CD4-positive, alpha-beta memory T cell (primary cell): ENCODE measurements around the gene TXNL4A. TPM values are rescaled to one million over a fixed set of nuclear protein-coding genes. Genes with fewer than 3 reads are reported as not detected.
A peak's percentile ranks its signal among the peaks of the same experiment; 100 is the strongest.

Experiments used
- CTCF ChIA-PET: fragments of 350-600 bp; sonication (Branson Sonifier 250); formaldehyde crosslinking; loops from one replicate; lab custom pipeline; 2021; ENCODE audit warnings: inconsistent platforms; ENCODE audit not compliant: partially characterized antibody; lab: Charles Lee
- POLR2A ChIA-PET: fragments of 350-600 bp; sonication (Branson Sonifier 250); formaldehyde crosslinking; loops from one replicate; lab custom pipeline; 2021; ENCODE audit not compliant: partially characterized antibody; lab: Charles Lee
- DNase-seq, 5 donors: peaks; one replicate each; pipeline versions ENCODE4 v3.0.0 to v3.0.0-alpha.2; 2020 to 2022; ENCODE audit warnings: mixed read lengths in 1 of 5
- H3K27ac ChIP-seq: one replicate; pipeline ENCODE4 v1.7.0; 2013; ENCODE audit warnings: low read depth, low read length
- H3K27me3 ChIP-seq: 2 replicates; pipeline ENCODE4 v1.7.0; 2013; ENCODE audit warnings: mild to moderate bottlenecking, low read length, moderate library complexity; ENCODE audit not compliant: insufficient read depth
- H3K36me3 ChIP-seq: 2 replicates; pipeline ENCODE4 v1.7.0; 2013; ENCODE audit warnings: mild to moderate bottlenecking, low read length, moderate library complexity; ENCODE audit not compliant: insufficient read depth
- H3K4me1 ChIP-seq: 2 replicates; pipeline ENCODE4 v1.7.0; 2013; ENCODE audit warnings: mild to moderate bottlenecking, low read length, moderate library complexity; ENCODE audit not compliant: insufficient read depth
- H3K4me3 ChIP-seq, 2 donors: one replicate each; pipeline ENCODE4 v1.7.0; 2013; ENCODE audit warnings: low read length in 2 of 2, mild to moderate bottlenecking in 1 of 2
- H3K9me3 ChIP-seq, 2 donors: one replicate each; pipeline ENCODE4 v1.7.0; 2013; ENCODE audit warnings: low read length in 2 of 2, control low read depth in 1 of 2; ENCODE audit not compliant: control insufficient read depth in 1 of 2
- H3K27ac Mint-ChIP-seq, 7 donors: one replicate each; pipeline ENCODE4 v1.8.0; 2020 to 2021; ENCODE audit warnings: mixed read lengths in 7 of 7, mild to moderate bottlenecking in 6 of 7, inconsistent platforms in 3 of 7, moderate library complexity in 3 of 7
- H3K27me3 Mint-ChIP-seq, 2 donors: one replicate each; pipeline ENCODE4 v1.8.0; 2020 to 2021; ENCODE audit warnings: mixed read lengths in 2 of 2
- H3K36me3 Mint-ChIP-seq, 2 donors: one replicate each; pipeline ENCODE4 v1.8.0; 2020 to 2021; ENCODE audit warnings: mixed read lengths in 2 of 2, inconsistent platforms in 1 of 2, mild to moderate bottlenecking in 1 of 2
- H3K4me1 Mint-ChIP-seq, 4 donors: one replicate each; pipeline ENCODE4 v1.8.0; 2020 to 2021; ENCODE audit warnings: mixed read lengths in 4 of 4, mild to moderate bottlenecking in 1 of 4
- H3K4me3 Mint-ChIP-seq, 8 donors: one replicate each; pipeline ENCODE4 v1.8.0; 2020 to 2021; ENCODE audit warnings: mixed read lengths in 8 of 8, mild to moderate bottlenecking in 7 of 8, moderate library complexity in 6 of 8, inconsistent platforms in 3 of 8
- H3K9me3 Mint-ChIP-seq, 8 donors: one replicate each; pipeline ENCODE4 v1.8.0; 2020 to 2021; ENCODE audit warnings: mixed read lengths in 8 of 8, mild to moderate bottlenecking in 5 of 8, inconsistent platforms in 3 of 8, moderate library complexity in 1 of 8
- intact Hi-C: fragments of 100-400 bp; cut with micrococcal nuclease; formaldehyde crosslinking; loops from one replicate; pipeline ENCODE4 v1.15.1; 2023
- polyA plus RNA-seq, 2 donors: library from polyadenylated mRNA; unstranded; fragments of 300-500 nt; fragmentation: Illumina TruSeq; gene quantifications; one replicate each; pipeline ENCODE4 v1.2.3, GENCODE V29; 2021
- total RNA-seq, 2 experiments: library from RNA; stranded (reverse); gene quantifications; one replicate each; pipeline ENCODE4 v1.2.3, GENCODE V29; 2021

The TXNL4A gene
- total and polyA plus RNA-seq, 4 experiments from 2014 or later: 72.6 to 224 (median 145) TPM

DNA sequence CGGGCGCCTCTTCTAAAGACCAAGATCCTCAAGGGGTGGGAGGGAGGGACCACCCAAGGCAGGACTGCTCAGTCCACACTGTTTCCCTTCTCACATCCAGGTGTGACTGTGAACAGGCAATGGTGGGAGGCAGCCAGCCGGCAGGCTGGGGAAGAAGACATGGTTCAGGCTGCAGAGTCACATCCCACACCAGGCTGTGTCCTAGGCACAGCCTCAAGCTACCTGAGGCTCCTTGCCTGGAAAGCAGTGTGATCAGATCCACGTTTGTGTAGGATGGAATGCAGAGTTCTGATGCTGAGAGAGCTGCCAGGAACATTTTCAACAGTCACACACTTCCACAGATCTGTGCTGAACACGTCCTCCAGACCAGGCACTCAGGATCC is 53.3 kb downstream of the TXNL4A start:
- no peaks in the 10 kb centered on the region for H3K27me3 Mint-ChIP-seq
- CTCF ChIA-PET: no interaction called here
- no peak overlapping the region for H3K4me3 ChIP-seq
- no peak overlapping the region for H3K27ac ChIP-seq
- no peak overlapping the region for H3K27ac Mint-ChIP-seq
- peaks cover 0 to 9% of the 10 kb centered on the region in 2 donors for H3K9me3 ChIP-seq
- peaks cover 3 to 17% (median 11%) of the 10 kb centered on the region in 4 donors for H3K4me1 Mint-ChIP-seq
- peaks cover 84 to 88% of the 10 kb centered on the region in 2 donors for H3K36me3 Mint-ChIP-seq
- DNase-seq: no peak
- H3K4me1 ChIP-seq: no peaks in the 10 kb centered on the region
- H3K4me3 Mint-ChIP-seq: no peak overlapping the region
- H3K9me3 Mint-ChIP-seq: peaks cover 0 to 78% (median 52%) of the 10 kb centered on the region in 8 donors
- peaks cover 5% of the 10 kb centered on the region for H3K36me3 ChIP-seq
- no peaks in the 10 kb centered on the region for H3K27me3 ChIP-seq
- intact Hi-C loops: no loop called here
- POLR2A ChIA-PET: no interaction called here

DNA sequence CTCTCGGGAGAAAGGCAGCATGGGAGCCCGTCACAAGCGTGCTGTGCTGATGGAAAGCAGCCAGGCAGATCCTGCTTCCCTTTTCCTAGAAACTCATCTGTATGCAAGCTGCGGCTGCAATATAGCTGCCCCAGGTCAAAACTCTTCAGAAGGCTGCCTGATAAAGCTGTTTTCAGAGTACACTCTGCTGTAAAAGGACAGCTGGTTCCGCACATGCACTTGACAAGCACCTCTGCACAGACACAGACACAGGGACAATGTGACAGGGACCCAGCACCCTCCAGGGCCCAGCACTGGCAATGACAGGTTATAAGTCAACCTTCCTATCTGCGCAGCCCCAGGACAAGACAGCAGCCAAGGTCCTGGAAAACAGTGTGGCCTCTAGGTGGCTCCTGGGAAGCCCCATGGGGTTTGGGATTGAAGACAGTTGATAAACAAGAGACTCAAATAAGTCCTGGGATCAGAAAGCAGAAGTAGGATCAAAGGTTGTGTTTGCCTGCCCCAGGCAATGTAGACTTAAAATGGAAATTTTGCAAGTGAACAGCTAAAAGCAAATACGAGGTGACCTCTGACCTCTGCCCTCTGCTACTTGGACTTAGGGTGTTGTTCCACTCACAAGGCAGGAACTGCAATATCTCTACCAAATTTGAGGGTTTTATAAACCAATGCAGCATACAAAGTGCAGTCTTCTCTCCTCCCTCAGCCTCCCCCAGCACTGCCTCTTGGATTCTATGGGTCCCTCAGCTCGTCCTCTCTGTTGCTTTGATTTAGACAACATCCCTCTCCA is 53.9 kb downstream of the TXNL4A start:
- no peaks in the 10 kb centered on the region for H3K27me3 Mint-ChIP-seq
- no peak overlapping the region for H3K27ac Mint-ChIP-seq
- Histone ChIP-seq H3K4me1 (no peaks in the 10 kb centered on the region), H3K4me3 (no peak overlapping the region), H3K9me3 (peaks cover 0 to 9% of the 10 kb centered on the region in 2 donors), H3K27me3 (no peaks in the 10 kb centered on the region), H3K36me3 (no peaks in the 10 kb centered on the region), H3K27ac (no peak overlapping the region)
- H3K36me3 Mint-ChIP-seq: peaks cover 84 to 88% of the 10 kb centered on the region in 2 donors
- DNase-seq: no peak
- peaks cover 0 to 83% (median 58%) of the 10 kb centered on the region in 8 donors for H3K9me3 Mint-ChIP-seq
- intact Hi-C loops: no loop called here
- POLR2A ChIA-PET: no interaction called here
- CTCF ChIA-PET: no interaction called here
- H3K4me1 Mint-ChIP-seq: peaks cover 2 to 11% (median 9%) of the 10 kb centered on the region in 4 donors
- H3K4me3 Mint-ChIP-seq: peak overlapping the region in 1 of 8 donors; percentile 21

DNA sequence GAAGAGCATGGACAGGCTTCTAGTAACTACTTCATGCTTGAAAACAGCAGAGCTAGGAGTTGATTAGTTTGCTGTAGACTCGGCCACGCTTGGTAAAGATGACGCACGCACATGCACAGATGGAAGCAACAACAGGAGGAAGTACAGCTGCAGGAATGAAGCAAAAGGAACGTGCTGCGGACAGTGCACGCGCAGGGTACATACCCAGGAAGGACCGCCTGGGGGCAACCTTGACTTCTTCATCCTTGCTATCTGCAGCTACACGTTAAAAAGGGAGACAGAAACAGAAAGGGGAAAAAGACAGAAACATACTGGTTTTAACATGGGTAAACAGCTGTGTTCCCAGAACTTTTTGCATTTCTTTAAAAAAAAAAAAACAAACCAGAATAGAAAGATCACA is 54.6 kb downstream of the TXNL4A start:
- H3K27me3 Mint-ChIP-seq: no peaks in the 10 kb centered on the region
- peaks cover 3% of the 10 kb centered on the region for H3K36me3 ChIP-seq
- no peak overlapping the region for H3K27ac Mint-ChIP-seq
- H3K36me3 Mint-ChIP-seq: peaks cover 84 to 88% of the 10 kb centered on the region in 2 donors
- ChIA-PET POLR2A (no interaction called here), CTCF (no interaction called here)
- H3K27ac ChIP-seq: no peak overlapping the region
- H3K9me3 Mint-ChIP-seq: peaks cover 0 to 90% (median 65%) of the 10 kb centered on the region in 8 donors
- DNase-seq: no peak
- peaks cover 0 to 13% of the 10 kb centered on the region in 2 donors for H3K9me3 ChIP-seq
- no peak overlapping the region for H3K4me3 ChIP-seq
- H3K27me3 ChIP-seq: no peaks in the 10 kb centered on the region
- no peaks in the 10 kb centered on the region for H3K4me1 ChIP-seq
- no peak overlapping the region for H3K4me3 Mint-ChIP-seq
- peaks cover 0 to 9% (median 5%) of the 10 kb centered on the region in 4 donors for H3K4me1 Mint-ChIP-seq
- intact Hi-C loops: no loop called here

DNA sequence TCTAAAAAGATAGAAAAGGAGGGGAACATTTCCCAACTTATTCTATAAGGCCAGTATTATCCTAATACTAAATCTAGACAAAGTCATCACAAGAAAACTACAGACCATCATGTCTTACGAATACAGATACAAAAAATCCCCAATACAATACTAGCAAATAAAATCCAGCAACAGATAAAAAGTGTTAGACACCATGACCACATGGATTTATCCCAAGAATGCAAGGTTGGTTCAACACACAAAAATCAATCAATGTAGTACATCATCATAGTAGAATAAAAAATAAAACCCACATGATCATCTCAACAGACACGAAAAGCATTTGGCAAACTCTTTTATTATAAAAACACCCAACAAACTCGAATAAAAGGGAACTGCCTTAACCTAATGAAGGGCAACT is 55.5 kb downstream of the TXNL4A start:
- DNase-seq: no peak
- intact Hi-C loops: no loop called here
- Histone ChIP-seq H3K4me1 (no peaks in the 10 kb centered on the region), H3K27me3 (no peaks in the 10 kb centered on the region), H3K9me3 (peaks cover 0 to 13% of the 10 kb centered on the region in 2 donors), H3K36me3 (peaks cover 5% of the 10 kb centered on the region), H3K27ac (no peak overlapping the region), H3K4me3 (no peak overlapping the region)
- Mint-ChIP-seq H3K27ac (peak overlapping the region in 1 of 7 donors; percentile 12), H3K4me1 (peaks cover 0 to 11% (median 7%) of the 10 kb centered on the region in 4 donors), H3K9me3 (peaks cover 0 to 89% (median 65%) of the 10 kb centered on the region in 8 donors), H3K27me3 (no peaks in the 10 kb centered on the region), H3K4me3 (peak overlapping the region in 1 of 8 donors; percentile 61), H3K36me3 (peaks cover 87 to 90% of the 10 kb centered on the region in 2 donors)
- CTCF ChIA-PET: no interaction called here
- POLR2A ChIA-PET: no interaction called here

DNA sequence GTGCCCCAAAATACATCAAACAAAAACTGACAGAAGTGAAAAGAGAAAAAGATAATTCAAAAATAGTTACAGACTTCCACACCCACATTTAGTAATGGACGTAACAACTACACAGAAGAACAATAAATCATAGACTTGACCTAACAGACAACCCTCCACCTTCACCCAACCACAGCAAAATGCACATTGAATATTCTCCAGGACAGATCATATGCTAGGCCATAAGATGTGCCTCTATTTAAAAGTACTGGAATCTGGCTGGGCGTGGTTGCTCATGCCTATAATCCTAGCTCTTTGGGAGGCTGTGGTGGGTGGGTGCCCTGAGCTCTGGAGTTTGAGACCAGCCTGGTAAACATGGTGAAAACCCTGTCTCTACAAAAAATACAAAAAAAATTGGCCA is 56.9 kb downstream of the TXNL4A start:
- Mint-ChIP-seq H3K27me3 (no peaks in the 10 kb centered on the region), H3K9me3 (peaks cover 0 to 77% (median 57%) of the 10 kb centered on the region in 8 donors), H3K4me1 (peaks cover 0 to 8% (median 3%) of the 10 kb centered on the region in 4 donors), H3K4me3 (peak overlapping the region in 1 of 8 donors; percentile 13), H3K36me3 (peaks cover 77 to 89% of the 10 kb centered on the region in 2 donors), H3K27ac (no peak overlapping the region)
- no peak for DNase-seq
- H3K4me1 ChIP-seq: no peaks in the 10 kb centered on the region
- POLR2A ChIA-PET: no interaction called here
- H3K9me3 ChIP-seq: peaks cover 0 to 13% of the 10 kb centered on the region in 2 donors
- peaks cover 5% of the 10 kb centered on the region for H3K36me3 ChIP-seq
- H3K4me3 ChIP-seq: no peak overlapping the region
- CTCF ChIA-PET: no interaction called here
- no peaks in the 10 kb centered on the region for H3K27me3 ChIP-seq
- intact Hi-C loops: no loop called here
- H3K27ac ChIP-seq: no peak overlapping the region

GRCh38 chr18:79930020-79930642 is 58.2 kb downstream of the TXNL4A start:
- Mint-ChIP-seq H3K9me3 (peaks cover 0 to 64% (median 51%) of the 10 kb centered on the region in 8 donors), H3K4me3 (no peak overlapping the region), H3K4me1 (peaks cover 0 to 6% (median 3%) of the 10 kb centered on the region in 4 donors), H3K27ac (no peak overlapping the region), H3K27me3 (no peaks in the 10 kb centered on the region), H3K36me3 (peaks cover 73 to 87% of the 10 kb centered on the region in 2 donors)
- H3K27ac ChIP-seq: no peak overlapping the region
- CTCF ChIA-PET: no interaction called here
- intact Hi-C loops: no loop called here
- peaks cover 0 to 13% of the 10 kb centered on the region in 2 donors for H3K9me3 ChIP-seq
- H3K36me3 ChIP-seq: peaks cover 5% of the 10 kb centered on the region
- H3K27me3 ChIP-seq: no peaks in the 10 kb centered on the region
- H3K4me1 ChIP-seq: no peaks in the 10 kb centered on the region
- no peak for DNase-seq
- H3K4me3 ChIP-seq: no peak overlapping the region
- POLR2A ChIA-PET: no interaction called here

- peaks cover 0 to 9% of the 10 kb centered on the region in 2 donors for H3K9me3 ChIP-seq
- Mint-ChIP-seq H3K27ac (no peak overlapping the region), H3K4me3 (no peak overlapping the region), H3K9me3 (peaks cover 0 to 48% (median 42%) of the 10 kb centered on the region in 8 donors), H3K4me1 (peaks cover 0 to 6% (median 3%) of the 10 kb centered on the region in 4 donors), H3K36me3 (peaks cover 69 to 84% of the 10 kb centered on the region in 2 donors), H3K27me3 (no peaks in the 10 kb centered on the region)
- no peaks in the 10 kb centered on the region for H3K4me1 ChIP-seq
- no peak overlapping the region for H3K27ac ChIP-seq
- ChIA-PET POLR2A (no interaction called here), CTCF (no interaction called here)
- no peak overlapping the region for H3K4me3 ChIP-seq
- no peak for DNase-seq
- H3K36me3 ChIP-seq: peaks cover 5% of the 10 kb centered on the region
- intact Hi-C loops: no loop called here
- H3K27me3 ChIP-seq: no peaks in the 10 kb centered on the region
Observed at GRCh38 chr18:79928563-79928960, 59.8 kb downstream of the TXNL4A start.
